ENCODE data around the gene CGNL1.

CGNL1 gene

GRCh38 chr15:57337868-57338411, 38.4 kb upstream of the CGNL1 start:
- Histone ChIP-seq H3K9me3 (replicated peaks; ENCODE audit: low read length) (no peaks in the 10 kb centered on the region), H3K4me2 (ENCODE audit: low read length) (peak overlapping the region; percentile 38), H3K4me1 (ENCODE audit: control insufficient read depth, insufficient read depth, low read length) (peaks cover 21% of the 10 kb centered on the region), H3K4me3 (ENCODE audit: low read length) (no peak overlapping the region), H3K36me3 (ENCODE audit: insufficient read depth, low read length) (no peaks in the 10 kb centered on the region), H3K27me3 (ENCODE audit: control insufficient read depth, insufficient read depth, low read length) (no peaks in the 10 kb centered on the region), H3K9ac (ENCODE audit: low read depth, low read length) (no peak overlapping the region)

- Histone ChIP-seq H3K4me1 (ENCODE audit: control insufficient read depth, insufficient read depth, low read length) (peaks cover 11% of the 10 kb centered on the region), H3K4me3 (ENCODE audit: low read length) (no peak overlapping the region), H3K9ac (ENCODE audit: low read depth, low read length) (no peak overlapping the region), H3K36me3 (ENCODE audit: insufficient read depth, low read length) (no peaks in the 10 kb centered on the region), H3K4me2 (ENCODE audit: low read length) (no peak overlapping the region), H3K9me3 (replicated peaks; ENCODE audit: low read length) (no peaks in the 10 kb centered on the region), H3K27me3 (ENCODE audit: control insufficient read depth, insufficient read depth, low read length) (no peaks in the 10 kb centered on the region)
Observed at GRCh38 chr15:57339321-57339720, 37.0 kb upstream of the CGNL1 start.

- Histone ChIP-seq H3K27me3 (ENCODE audit: control insufficient read depth, insufficient read depth, low read length) (no peaks in the 10 kb centered on the region), H3K9ac (ENCODE audit: low read depth, low read length) (no peak overlapping the region), H3K4me1 (ENCODE audit: control insufficient read depth, insufficient read depth, low read length) (peaks cover 8% of the 10 kb centered on the region), H3K36me3 (ENCODE audit: insufficient read depth, low read length) (no peaks in the 10 kb centered on the region), H3K9me3 (replicated peaks; ENCODE audit: low read length) (no peaks in the 10 kb centered on the region), H3K4me2 (ENCODE audit: low read length) (no peak overlapping the region), H3K4me3 (ENCODE audit: low read length) (no peak overlapping the region)
Observed at GRCh38 chr15:57340682-57341259, 35.5 kb upstream of the CGNL1 start.

- H3K4me3 ChIP-seq (ENCODE audit: low read length): no peak overlapping the region
- H3K36me3 ChIP-seq (ENCODE audit: insufficient read depth, low read length): no peaks in the 10 kb centered on the region
- H3K4me1 ChIP-seq (ENCODE audit: control insufficient read depth, insufficient read depth, low read length): peaks cover 2% of the 10 kb centered on the region
- H3K9ac ChIP-seq (ENCODE audit: low read depth, low read length): no peak overlapping the region
- H3K4me2 ChIP-seq (ENCODE audit: low read length): no peak overlapping the region
- H3K27me3 ChIP-seq (ENCODE audit: control insufficient read depth, insufficient read depth, low read length): no peaks in the 10 kb centered on the region
- no peaks in the 10 kb centered on the region for H3K9me3 ChIP-seq (replicated peaks; ENCODE audit: low read length)
Observed at GRCh38 chr15:57343048-57343447, 33.3 kb upstream of the CGNL1 start.

GRCh38 chr15:57343498-57343897, 32.8 kb upstream of the CGNL1 start:
- H3K27me3 ChIP-seq (ENCODE audit: control insufficient read depth, insufficient read depth, low read length): no peaks in the 10 kb centered on the region
- H3K4me1 ChIP-seq (ENCODE audit: control insufficient read depth, insufficient read depth, low read length): no peaks in the 10 kb centered on the region
- no peak overlapping the region for H3K4me2 ChIP-seq (ENCODE audit: low read length)
- no peaks in the 10 kb centered on the region for H3K36me3 ChIP-seq (ENCODE audit: insufficient read depth, low read length)
- no peak overlapping the region for H3K4me3 ChIP-seq (ENCODE audit: low read length)
- no peaks in the 10 kb centered on the region for H3K9me3 ChIP-seq (replicated peaks; ENCODE audit: low read length)
- H3K9ac ChIP-seq (ENCODE audit: low read depth, low read length): no peak overlapping the region

- Histone ChIP-seq H3K9ac (ENCODE audit: low read depth, low read length) (no peak overlapping the region), H3K4me2 (ENCODE audit: low read length) (no peak overlapping the region), H3K9me3 (replicated peaks; ENCODE audit: low read length) (no peaks in the 10 kb centered on the region), H3K36me3 (ENCODE audit: insufficient read depth, low read length) (no peaks in the 10 kb centered on the region), H3K27me3 (ENCODE audit: control insufficient read depth, insufficient read depth, low read length) (no peaks in the 10 kb centered on the region), H3K4me1 (ENCODE audit: control insufficient read depth, insufficient read depth, low read length) (no peaks in the 10 kb centered on the region), H3K4me3 (ENCODE audit: low read length) (no peak overlapping the region)
Observed at GRCh38 chr15:57344282-57344681, 32.0 kb upstream of the CGNL1 start.

- H3K27me3 ChIP-seq (ENCODE audit: control insufficient read depth, insufficient read depth, low read length): no peaks in the 10 kb centered on the region
- no peaks in the 10 kb centered on the region for H3K36me3 ChIP-seq (ENCODE audit: insufficient read depth, low read length)
- no peaks in the 10 kb centered on the region for H3K9me3 ChIP-seq (replicated peaks; ENCODE audit: low read length)
- H3K4me2 ChIP-seq (ENCODE audit: low read length): no peak overlapping the region
- H3K4me3 ChIP-seq (ENCODE audit: low read length): no peak overlapping the region
- H3K4me1 ChIP-seq (ENCODE audit: control insufficient read depth, insufficient read depth, low read length): no peaks in the 10 kb centered on the region
- no peak overlapping the region for H3K9ac ChIP-seq (ENCODE audit: low read depth, low read length)
Observed at GRCh38 chr15:57345584-57345983, 30.7 kb upstream of the CGNL1 start.

- H3K4me1 ChIP-seq (ENCODE audit: control insufficient read depth, insufficient read depth, low read length): no peaks in the 10 kb centered on the region
- no peaks in the 10 kb centered on the region for H3K9me3 ChIP-seq (replicated peaks; ENCODE audit: low read length)
- no peak overlapping the region for H3K4me3 ChIP-seq (ENCODE audit: low read length)
- H3K4me2 ChIP-seq (ENCODE audit: low read length): no peak overlapping the region
- H3K36me3 ChIP-seq (ENCODE audit: insufficient read depth, low read length): no peaks in the 10 kb centered on the region
- no peaks in the 10 kb centered on the region for H3K27me3 ChIP-seq (ENCODE audit: control insufficient read depth, insufficient read depth, low read length)
- no peak overlapping the region for H3K9ac ChIP-seq (ENCODE audit: low read depth, low read length)
Observed at GRCh38 chr15:57348081-57348480, 28.2 kb upstream of the CGNL1 start.

- no peaks in the 10 kb centered on the region for H3K9me3 ChIP-seq (replicated peaks; ENCODE audit: low read length)
- H3K9ac ChIP-seq (ENCODE audit: low read depth, low read length): no peak overlapping the region
- no peaks in the 10 kb centered on the region for H3K36me3 ChIP-seq (ENCODE audit: insufficient read depth, low read length)
- H3K4me1 ChIP-seq (ENCODE audit: control insufficient read depth, insufficient read depth, low read length): peaks cover 19% of the 10 kb centered on the region
- H3K4me3 ChIP-seq (ENCODE audit: low read length): no peak overlapping the region
- H3K4me2 ChIP-seq (ENCODE audit: low read length): no peak overlapping the region
- no peaks in the 10 kb centered on the region for H3K27me3 ChIP-seq (ENCODE audit: control insufficient read depth, insufficient read depth, low read length)
Observed at GRCh38 chr15:57352535-57353316, 23.6 kb upstream of the CGNL1 start.

GRCh38 chr15:57353317-57353804, 22.9 kb upstream of the CGNL1 start:
- Histone ChIP-seq H3K4me2 (ENCODE audit: low read length) (no peak overlapping the region), H3K36me3 (ENCODE audit: insufficient read depth, low read length) (no peaks in the 10 kb centered on the region), H3K27me3 (ENCODE audit: control insufficient read depth, insufficient read depth, low read length) (no peaks in the 10 kb centered on the region), H3K4me1 (ENCODE audit: control insufficient read depth, insufficient read depth, low read length) (peaks cover 19% of the 10 kb centered on the region), H3K4me3 (ENCODE audit: low read length) (no peak overlapping the region), H3K9me3 (replicated peaks; ENCODE audit: low read length) (no peaks in the 10 kb centered on the region), H3K9ac (ENCODE audit: low read depth, low read length) (no peak overlapping the region)

- no peaks in the 10 kb centered on the region for H3K36me3 ChIP-seq (ENCODE audit: insufficient read depth, low read length)
- no peak overlapping the region for H3K9ac ChIP-seq (ENCODE audit: low read depth, low read length)
- no peak overlapping the region for H3K4me2 ChIP-seq (ENCODE audit: low read length)
- no peak overlapping the region for H3K4me3 ChIP-seq (ENCODE audit: low read length)
- no peaks in the 10 kb centered on the region for H3K27me3 ChIP-seq (ENCODE audit: control insufficient read depth, insufficient read depth, low read length)
- H3K4me1 ChIP-seq (ENCODE audit: control insufficient read depth, insufficient read depth, low read length): peaks cover 19% of the 10 kb centered on the region
- H3K9me3 ChIP-seq (replicated peaks; ENCODE audit: low read length): no peaks in the 10 kb centered on the region
Observed at GRCh38 chr15:57354436-57355123, 21.7 kb upstream of the CGNL1 start.
